A204.1 (cell line): ENCODE measurements around the gene S100A6.
"Not testable (repeated sequence)": the region's sequence is repeated elsewhere in the genome, so short reads cannot be mapped to it uniquely, and the experiment has no call there.

Experiments used
- FAIRE-seq: peaks from 2 replicates; lab custom pipeline; 2012; peaks lifted over from hg19 to GRCh38; lab: Jason Lieb, UNC

Gene S100A6

GRCh38 chr1:153527683-153528040 lies 8.1 kb downstream of the S100A6 start:
- no peak for FAIRE-seq

- FAIRE-seq: no peak
These were observed 8.6 kb downstream of the S100A6 start for GRCh38 chr1:153527023-153527682.

DNA sequence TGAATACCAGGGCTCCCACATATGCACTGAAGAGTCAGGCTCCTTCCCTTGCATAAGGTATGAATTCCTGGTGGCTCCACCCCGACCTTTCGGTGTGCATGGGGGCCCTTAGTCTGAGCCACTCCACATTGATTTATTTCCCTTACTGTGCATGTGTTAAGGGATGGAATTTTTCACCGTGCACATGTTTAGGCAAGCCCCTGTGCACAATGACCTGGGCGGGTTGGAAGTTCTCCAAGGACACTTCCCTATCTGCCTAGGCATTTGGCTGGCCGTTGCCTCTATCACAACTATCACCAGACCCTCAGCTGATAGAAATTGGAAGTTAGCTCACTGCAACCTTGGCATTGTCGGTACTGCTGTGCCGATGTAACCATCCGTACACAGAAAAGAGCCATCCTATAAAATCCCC lies 9.7 kb downstream of the S100A6 start:
- FAIRE-seq: no peak

DNA sequence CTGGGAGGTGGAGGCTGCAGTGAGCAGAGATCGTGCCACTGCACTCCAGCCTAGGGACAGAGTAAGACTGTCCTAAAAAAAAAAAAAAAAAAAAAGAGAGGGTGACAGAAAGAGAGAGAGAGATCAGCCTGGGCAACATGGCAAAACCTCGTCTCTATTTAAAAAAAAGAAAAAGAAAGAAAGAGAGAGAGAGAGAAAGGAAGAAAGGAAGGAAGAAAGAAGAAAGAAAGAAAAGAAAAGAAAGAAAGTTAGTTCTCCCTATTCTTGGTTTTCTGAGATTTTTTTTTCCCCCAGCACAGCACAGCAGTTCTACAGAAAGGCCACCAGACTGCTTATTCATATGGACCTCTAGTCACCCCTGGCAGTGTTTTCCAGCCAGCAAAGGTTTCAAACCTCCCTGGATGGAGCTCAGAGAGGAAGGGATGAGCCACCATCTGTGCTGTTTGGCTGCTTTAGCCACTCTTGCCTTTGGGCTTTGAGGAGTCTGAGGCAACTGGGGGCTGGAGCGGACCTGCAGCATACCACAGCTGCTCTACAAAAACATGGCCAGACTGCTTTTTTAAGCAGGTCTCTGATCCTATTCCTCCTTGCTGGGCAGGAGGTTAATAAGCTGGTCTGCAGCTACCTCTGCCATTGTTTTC lies 10.6 kb downstream of the S100A6 start:
- FAIRE-seq: no peak

GRCh38 chr1:153522353-153523048 lies 13.3 kb downstream of the S100A6 start:
- FAIRE-seq: not testable (repeated sequence)

GRCh38 chr1:153521808-153522207 lies 14.0 kb downstream of the S100A6 start:
- FAIRE-seq: not testable (repeated sequence)

DNA sequence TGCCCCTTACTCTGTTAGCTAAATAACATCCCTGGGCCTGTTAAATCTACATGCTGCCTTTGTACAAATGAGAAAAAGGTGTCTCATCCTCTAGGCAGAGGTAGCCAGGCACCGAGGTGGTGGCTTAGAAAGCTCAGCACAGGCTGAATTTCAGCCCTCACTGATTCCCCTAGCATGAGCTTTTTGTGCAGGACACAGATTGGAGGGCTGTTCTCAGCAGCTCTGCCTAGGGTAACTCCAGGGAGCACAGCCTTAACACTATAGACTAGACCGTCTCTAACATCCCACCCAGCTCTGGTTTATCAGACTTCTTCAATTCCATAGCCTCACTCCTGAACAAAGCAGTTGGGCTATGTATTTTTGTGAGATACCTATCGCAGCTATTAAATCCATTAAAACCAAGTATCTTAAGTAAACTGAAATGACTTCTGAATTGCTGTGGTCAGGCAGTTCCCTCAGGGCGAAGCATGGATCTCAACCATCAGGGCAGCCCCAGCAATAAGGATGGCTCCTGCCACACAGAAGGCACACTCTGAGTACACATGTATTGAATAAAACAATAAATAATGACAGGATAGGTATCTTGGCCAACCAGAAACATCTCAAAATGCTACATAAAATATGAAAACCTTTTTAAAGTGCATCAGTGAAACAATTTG lies 14.8 kb downstream of the S100A6 start:
- FAIRE-seq: no peak

DNA sequence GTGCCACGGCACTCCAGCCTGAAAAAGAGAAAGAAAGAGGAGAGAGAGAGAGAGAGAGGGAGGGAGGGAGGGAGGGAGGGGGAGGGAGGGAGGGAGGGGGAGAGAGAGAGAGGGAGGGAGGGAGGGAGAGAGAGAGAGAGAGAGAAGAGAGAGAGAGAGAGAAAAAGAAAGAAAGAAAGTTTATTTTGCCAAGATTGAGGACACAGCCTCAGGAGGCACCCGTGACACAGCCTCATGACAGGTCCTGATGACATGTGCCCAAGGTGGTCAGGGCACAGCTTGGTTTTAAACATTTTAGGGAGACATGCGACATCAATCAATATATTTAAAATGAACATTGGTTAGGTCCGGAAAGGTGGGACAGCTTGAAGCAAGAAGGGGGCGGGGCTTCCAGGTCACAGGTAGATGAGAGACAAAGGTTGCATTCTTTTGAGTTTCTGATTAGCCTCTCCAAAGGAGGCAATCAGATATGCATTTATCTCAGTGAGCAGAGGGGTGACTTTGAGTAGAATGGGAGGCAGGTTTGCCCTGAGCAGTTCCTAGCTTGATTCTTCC lies 15.6 kb downstream of the S100A6 start:
- not testable (repeated sequence) for FAIRE-seq

DNA sequence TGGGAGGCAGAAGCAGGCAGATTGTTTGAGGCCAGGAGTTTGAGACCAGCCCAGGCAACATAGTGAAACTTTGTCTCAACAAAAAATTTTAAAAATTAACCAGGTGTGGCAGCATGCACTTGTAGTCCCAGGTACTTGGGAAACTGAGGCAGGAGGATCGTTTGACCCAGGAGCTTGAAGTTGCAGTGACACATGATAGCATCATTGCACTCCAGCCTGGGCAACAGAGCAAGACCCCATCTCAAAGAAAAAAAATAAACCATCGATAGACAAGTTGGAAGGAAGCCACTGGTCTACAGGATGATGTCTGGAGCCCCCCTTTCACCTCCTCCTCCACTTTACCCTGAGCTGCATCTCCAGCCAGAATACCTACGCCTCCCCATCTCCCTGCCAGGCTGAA lies 16.5 kb downstream of the S100A6 start:
- FAIRE-seq: no peak

DNA sequence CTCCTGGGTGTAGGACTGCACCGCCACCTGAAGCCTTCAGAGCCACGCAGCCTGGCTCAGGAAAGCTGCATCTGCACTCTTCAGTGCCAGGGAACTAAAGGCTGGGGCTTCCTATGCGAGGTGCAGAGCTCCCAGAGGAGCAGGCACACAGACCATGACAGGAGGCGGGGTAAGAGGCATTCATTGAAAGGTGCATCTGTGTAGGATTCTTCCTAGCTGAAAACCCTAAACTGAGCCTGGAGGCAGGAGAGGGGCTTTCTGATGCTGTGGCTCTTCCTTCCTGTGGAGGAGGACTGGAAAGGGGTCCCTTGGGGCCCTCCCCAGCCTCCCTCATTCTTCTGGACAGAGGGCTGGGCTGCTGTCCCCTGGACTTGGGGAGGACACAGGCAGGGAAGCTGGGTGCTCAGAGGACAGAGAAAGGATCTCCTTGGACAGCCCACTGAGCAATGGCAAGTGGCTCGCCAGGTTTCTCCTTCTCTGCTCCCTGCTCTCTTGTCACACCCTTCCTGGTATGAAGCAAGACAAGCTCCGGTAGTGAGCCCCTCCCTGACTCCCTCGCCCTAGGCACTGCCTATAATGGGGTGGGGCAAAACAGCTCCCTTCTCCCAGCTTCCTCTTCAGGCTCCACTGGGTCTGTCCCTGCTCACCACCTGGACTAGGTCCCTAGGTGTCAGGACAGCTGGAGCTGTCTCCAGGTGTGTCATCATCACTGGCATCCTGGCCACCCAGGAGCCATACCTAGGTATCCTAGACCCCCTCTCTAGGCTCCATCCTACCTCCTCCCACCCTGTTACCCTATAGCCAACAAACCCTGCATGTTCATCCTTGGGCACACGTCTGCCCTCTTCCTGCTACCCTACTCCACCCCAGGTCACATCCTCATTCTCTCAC lies 20.0 kb downstream of the S100A6 start:
- no peak for FAIRE-seq

- no peak for FAIRE-seq
These were observed 22.1 kb downstream of the S100A6 start for GRCh38 chr1:153513666-153514065.

GRCh38 chr1:153513023-153513422 lies 22.8 kb downstream of the S100A6 start:
- no peak for FAIRE-seq

- no peak for FAIRE-seq
These were observed 24.8 kb downstream of the S100A6 start for GRCh38 chr1:153510984-153511410.

GRCh38 chr1:153509729-153510354 lies 25.9 kb downstream of the S100A6 start:
- no peak for FAIRE-seq

- no peak for FAIRE-seq
These were observed 26.8 kb downstream of the S100A6 start for GRCh38 chr1:153509036-153509435.

DNA sequence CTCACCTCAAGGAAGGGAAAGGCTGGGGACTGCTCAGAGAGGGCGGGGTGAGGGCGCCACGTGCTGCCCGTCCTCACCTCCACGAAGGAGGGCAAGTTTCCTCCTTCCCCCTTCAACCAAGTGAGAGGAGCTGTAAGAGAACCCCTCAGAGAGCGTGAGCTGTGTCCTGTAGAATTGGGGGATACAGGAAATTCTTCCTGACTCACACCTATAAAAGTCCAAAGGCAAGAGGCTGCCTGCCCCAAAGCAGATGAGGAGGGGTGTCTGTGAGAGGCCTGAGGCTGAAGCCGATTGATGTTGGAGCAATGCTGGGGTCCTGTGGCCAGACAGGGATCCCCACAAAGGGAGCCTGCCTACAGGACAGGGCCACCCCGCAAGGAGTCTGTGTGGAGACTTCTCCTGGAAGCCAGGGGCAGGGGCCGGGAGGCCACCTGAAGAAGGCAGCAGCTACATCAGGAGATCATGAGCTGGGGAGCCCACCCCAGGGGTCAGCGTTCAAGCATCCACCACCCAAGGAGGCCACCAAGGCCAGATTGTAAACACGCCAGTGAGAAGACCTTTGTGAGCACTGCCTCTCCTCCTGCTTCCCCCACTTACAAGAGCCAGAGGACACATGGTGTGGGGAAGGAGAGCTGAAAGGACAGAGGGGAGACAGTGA lies 27.7 kb downstream of the S100A6 start:
- no peak for FAIRE-seq

GRCh38 chr1:153506831-153507413 lies 28.9 kb downstream of the S100A6 start:
- FAIRE-seq: no peak

GRCh38 chr1:153506386-153506785 lies 29.4 kb downstream of the S100A6 start:
- no peak for FAIRE-seq

DNA sequence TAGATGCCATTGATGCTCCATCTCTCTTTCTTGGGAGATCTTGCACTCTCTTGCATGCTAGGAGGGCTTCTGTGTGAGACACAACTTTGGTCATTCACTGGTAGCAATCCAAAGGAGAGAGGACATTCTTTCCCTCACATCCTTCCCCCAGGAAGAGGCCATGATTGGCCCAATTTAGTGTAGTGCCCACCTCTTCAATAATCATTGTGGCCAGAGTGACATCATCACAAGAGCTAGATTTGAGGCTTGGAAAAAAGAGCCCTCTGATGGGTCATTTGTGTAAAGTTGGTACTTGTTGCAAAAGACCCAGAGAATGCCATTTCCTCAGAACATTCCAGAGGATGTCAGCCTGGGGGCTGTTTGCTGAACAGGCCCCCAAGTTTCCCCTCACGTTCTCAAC lies 30.2 kb downstream of the S100A6 start:
- no peak for FAIRE-seq

- no peak for FAIRE-seq
These were observed 32.0 kb downstream of the S100A6 start for GRCh38 chr1:153503766-153504165.
